ENCODE measurements around the gene C8A. TPM values are rescaled to one million over a fixed set of nuclear protein-coding genes. Genes with fewer than 3 reads are reported as not detected.
A peak's percentile ranks its signal among the peaks of the same experiment; 100 is the strongest.

C8A gene
- total RNA-seq, 1 donor, result not detected

- no peak for DNase-seq (ENCODE audit: low read depth in 2 of 3, low spot score in 2 of 3)
Observed at GRCh38 chr1:56880774-56881173, 26.2 kb downstream of the C8A start.

GRCh38 chr1:56881417-56881816 lies 26.8 kb downstream of the C8A start:
- no peak for DNase-seq (ENCODE audit: low read depth in 2 of 3, low spot score in 2 of 3)

DNA sequence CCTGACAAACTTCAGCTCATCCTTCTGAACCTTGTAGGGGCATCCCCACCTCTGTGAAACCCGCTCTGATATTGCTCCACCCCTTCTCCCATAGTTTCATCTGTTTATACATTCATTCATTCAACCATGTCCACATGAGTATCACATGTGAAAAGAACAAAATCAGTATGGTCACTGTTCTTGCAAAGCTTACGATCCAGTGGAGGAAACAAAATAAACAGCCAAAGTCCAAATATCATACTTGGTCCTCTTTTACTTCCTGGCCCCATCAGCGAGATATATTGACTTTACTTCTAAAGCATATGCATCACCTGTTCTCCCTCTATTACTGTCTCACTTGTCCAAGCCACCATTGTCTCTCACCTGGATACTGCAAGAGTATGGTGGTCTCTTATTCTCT lies 35.6 kb downstream of the C8A start:
- DNase-seq (ENCODE audit: low read depth in 2 of 3, low spot score in 2 of 3), result no peak

DNA sequence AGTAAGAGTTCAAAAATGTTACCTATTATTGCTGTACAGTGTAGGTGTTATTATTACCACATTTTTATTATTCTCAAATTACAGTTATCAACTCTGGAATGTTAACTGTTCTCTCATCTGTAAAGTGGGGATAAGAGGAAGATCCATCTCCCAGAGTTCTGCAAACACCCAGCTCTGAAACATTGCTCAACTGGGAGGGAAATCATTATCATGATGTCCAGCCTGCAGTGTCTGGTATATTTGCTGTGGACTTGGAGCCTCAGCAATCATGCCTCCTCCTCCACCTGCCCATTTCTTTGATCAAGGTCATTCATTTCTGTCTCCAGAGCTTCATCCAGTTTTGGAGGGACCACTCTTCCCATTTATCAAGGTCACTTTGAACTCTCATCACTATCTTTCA lies 39.4 kb downstream of the C8A start:
- DNase-seq (ENCODE audit: low read depth in 2 of 3, low spot score in 2 of 3), result no peak

DNA sequence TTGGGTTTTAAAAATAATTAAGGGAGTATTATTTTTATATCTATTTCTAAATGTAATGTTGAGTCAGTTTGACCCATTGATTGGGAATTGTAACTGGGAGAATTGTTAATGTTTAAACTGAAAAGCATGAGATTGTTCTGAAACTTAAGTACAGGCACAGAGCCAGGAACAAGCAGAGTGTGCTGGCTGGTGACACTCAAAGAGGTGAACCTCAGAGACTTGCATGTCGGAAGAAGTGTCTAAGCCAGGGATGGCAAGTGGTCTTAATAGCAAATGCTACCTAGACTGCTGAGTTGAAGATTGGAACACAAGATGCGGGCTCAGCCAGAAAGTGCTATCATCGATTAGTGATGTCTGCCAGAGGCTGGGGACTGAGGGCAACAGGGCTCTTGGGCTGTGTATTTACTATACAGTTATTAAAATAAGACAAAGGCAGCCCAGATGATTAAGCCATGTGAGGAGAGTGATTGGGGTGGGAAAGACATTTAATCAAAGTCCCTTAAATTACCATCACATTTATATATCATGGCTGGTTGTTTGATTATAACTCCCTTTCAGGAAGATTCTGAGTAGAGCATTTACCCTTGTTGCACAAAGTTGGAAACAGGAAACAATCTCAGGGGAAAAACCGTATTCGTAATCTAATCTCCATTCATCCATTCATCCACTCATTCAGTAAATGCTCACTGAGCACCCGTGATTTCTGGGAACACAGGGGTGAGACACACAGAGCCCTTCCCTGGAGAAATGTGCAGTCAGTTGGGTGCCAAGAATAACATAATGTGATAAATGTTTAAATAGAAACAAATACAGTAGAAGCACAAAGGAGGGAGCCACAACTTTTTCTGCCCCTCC lies 42.8 kb downstream of the C8A start:
- no peak for DNase-seq (ENCODE audit: low read depth in 2 of 3, low spot score in 2 of 3)

- no peak for DNase-seq (ENCODE audit: low read depth in 2 of 3, low spot score in 2 of 3)
Observed at GRCh38 chr1:56898005-56898373, 43.4 kb downstream of the C8A start.

GRCh38 chr1:56898879-56899278 lies 44.3 kb downstream of the C8A start:
- no peak for DNase-seq (ENCODE audit: low read depth in 2 of 3, low spot score in 2 of 3)

DNA sequence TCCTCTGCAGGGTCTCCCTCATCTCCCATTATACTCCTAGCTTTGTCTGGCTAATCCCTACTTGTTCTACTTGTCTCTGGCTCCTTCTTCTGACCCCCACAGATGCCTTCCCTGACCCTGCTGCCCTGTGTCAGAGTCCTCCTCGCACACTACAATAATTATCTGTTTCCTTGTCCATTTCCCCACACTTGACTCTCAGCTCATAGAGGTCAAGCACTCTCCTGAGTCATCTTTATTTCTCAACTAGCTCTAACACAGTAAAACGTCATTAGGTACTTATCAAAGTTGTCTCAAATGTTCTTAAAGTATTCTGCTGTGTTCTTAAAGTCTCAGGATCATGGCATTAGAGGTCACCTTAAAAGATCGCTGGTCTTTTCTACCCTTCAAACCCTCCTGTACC lies 47.1 kb downstream of the C8A start:
- DNase-seq (ENCODE audit: low read depth in 2 of 3, low spot score in 2 of 3), result no peak

GRCh38 chr1:56903778-56904177 lies 49.2 kb downstream of the C8A start:
- DNase-seq (ENCODE audit: low read depth in 2 of 3, low spot score in 2 of 3), result no peak

- no peak for DNase-seq (ENCODE audit: low read depth in 2 of 3, low spot score in 2 of 3)
Observed at GRCh38 chr1:56904663-56905397, 50.2 kb downstream of the C8A start.

DNA sequence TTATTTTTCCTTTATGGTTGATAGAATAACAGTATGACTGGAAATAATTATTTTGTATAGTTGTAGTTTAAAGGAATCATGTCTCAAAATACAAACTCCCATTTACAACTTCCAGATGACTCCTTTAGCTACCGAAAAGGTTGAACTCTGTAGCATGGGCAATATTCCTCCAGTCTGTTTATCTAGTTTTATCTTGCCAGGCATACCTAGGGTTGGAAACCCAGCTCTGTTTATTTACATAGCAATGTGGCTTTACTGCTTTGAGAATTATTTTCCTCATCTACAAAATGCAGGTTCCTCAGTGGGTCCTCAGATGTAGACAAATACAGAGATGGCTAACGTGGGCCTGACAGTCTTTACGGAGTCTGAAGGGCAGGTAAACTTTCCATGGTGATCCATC lies 51.1 kb downstream of the C8A start:
- DNase-seq (ENCODE audit: low read depth in 2 of 3, low spot score in 2 of 3), result no peak

DNA sequence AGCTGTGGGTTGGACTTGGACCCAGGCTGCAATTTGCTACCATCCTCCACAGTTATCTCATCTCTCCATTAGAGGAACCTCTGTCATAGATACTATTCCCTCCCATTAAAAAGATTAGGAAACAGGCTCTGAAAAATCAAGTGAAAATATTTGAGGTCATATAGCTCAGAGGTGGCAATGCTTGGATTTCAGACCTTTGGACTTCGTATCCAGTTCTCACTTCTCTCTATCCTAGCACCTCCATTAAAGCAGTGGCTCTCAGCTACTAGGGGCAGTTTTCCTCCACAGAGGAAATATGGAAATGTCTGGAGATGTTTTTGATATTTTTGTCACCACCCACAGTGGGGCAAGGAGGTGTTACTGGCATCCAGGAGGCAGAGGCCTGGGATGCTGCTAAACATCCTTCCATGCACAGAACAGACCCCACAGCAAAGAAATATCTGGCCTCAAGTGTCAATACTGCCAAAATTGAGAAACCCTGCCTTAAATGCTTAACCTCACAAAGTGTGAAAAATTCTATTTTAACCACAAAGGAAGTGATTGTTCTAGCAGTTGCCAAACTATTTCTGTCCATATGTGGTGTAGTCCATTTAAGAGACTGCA lies 54.1 kb downstream of the C8A start:
- DNase-seq (ENCODE audit: low read depth in 2 of 3, low spot score in 2 of 3), result peak in 1 of 3 donors; percentile 5

GRCh38 chr1:56910441-56910985 lies 55.9 kb downstream of the C8A start:
- DNase-seq (ENCODE audit: low read depth in 2 of 3, low spot score in 2 of 3), result peak in 1 of 3 donors; percentile 27

- no peak for DNase-seq (ENCODE audit: low read depth in 2 of 3, low spot score in 2 of 3)
Observed at GRCh38 chr1:56911098-56911938, 56.7 kb downstream of the C8A start.

DNA sequence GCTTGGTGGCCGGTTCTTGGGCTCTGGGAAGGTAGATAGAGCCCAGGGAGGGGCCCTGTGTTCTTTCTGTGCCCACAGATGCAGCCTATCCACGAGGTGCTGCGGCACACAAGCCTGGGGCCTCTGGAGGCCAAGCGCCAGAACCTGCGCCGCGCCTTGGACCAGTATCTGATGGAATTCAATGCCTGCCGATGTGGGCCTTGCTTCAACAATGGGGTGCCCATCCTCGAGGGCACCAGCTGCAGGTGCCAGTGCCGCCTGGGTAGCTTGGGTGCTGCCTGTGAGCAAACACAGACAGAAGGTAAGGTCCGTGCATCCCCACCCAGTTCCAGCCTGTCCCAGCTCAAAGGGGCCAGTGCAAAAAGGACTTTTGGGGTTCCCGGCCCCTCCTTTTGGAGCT lies 57.7 kb downstream of the C8A start:
- DNase-seq (ENCODE audit: low read depth in 2 of 3, low spot score in 2 of 3), result no peak

- DNase-seq (ENCODE audit: low read depth in 2 of 3, low spot score in 2 of 3), result no peak
Observed at GRCh38 chr1:56915960-56916359, 61.4 kb downstream of the C8A start.

GRCh38 chr1:56916630-56917029 lies 62.0 kb downstream of the C8A start:
- DNase-seq (ENCODE audit: low read depth in 2 of 3, low spot score in 2 of 3), result no peak

DNA sequence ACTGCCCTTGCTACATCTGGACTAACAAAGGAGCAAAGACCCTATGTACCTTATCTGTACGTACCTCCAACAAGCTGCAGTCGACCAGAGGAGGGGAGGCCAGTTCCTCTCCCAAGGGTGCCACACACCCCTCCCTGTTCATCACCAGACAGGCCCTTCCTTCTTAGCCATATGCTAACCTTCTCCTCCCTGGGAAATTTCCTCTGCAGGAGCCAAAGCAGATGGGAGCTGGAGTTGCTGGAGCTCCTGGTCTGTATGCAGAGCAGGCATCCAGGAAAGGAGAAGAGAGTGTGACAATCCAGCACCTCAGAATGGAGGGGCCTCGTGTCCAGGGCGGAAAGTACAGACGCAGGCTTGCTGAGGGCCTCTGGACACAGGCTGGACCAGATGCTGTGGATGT lies 62.8 kb downstream of the C8A start:
- DNase-seq (ENCODE audit: low read depth in 2 of 3, low spot score in 2 of 3), result no peak

GRCh38 chr1:56920591-56921001 lies 66.0 kb downstream of the C8A start:
- DNase-seq (ENCODE audit: low read depth in 2 of 3, low spot score in 2 of 3), result no peak

GRCh38 chr1:56921479-56921878 lies 66.9 kb downstream of the C8A start:
- no peak for DNase-seq (ENCODE audit: low read depth in 2 of 3, low spot score in 2 of 3)

GRCh38 chr1:56922070-56922469 lies 67.5 kb downstream of the C8A start:
- DNase-seq (ENCODE audit: low read depth in 2 of 3, low spot score in 2 of 3), result no peak
